Occipital lobe (tissue), 2 donors: ENCODE measurements around the gene WFDC2. TPM values are rescaled to one million over a fixed set of nuclear protein-coding genes. Genes with fewer than 3 reads are reported as not detected.
"Not testable (repeated sequence)": the region's sequence is repeated elsewhere in the genome, so short reads cannot be mapped to it uniquely, and the experiment has no call there.

Experiments used
- DNase-seq: peaks from one replicate; lab custom pipeline; 2025; lab: John Stamatoyannopoulos, UW
- total RNA-seq: library from RNA; depleted of rRNA; stranded (reverse); fragments of >200 nt; gene quantifications from one replicate; pipeline ENCODE4 v1.2.3, GENCODE V29; 2014

The WFDC2 gene
- total RNA-seq, 1 donor from 2014 or later: 3.4 TPM

DNA sequence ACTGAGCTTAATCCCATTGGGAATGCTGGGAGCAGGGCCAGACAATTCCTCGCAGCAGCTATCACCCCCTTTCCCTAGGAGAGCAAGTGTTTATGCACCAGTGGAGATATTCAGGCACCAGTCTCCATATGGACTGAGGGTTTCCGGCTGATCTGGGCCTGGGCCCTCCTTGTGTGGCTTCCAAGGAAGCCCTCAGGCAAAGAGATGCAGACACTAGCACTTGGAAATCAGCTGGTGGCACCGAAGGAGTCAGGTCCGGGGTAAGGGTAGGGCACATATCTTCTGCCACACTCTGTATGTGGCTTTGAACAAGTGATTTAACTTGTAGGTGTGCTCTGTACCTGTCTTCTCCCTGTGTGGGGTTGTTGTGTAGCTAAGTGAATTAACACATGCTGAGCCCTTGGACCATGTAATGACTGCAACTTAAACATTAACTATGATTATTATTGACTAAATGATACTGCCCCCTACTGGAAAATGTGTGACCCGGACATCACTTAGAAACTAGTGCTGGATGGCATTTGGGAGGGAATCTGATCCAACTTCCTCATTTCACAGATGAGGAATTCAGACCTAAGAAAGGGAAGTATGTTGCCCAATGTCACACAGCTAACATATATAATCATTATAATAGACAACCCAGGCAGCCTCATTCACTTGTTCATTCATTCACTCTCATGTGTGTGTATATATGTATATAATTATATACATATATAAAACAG lies 19.3 kb upstream of the WFDC2 start:
- no peak for DNase-seq

DNA sequence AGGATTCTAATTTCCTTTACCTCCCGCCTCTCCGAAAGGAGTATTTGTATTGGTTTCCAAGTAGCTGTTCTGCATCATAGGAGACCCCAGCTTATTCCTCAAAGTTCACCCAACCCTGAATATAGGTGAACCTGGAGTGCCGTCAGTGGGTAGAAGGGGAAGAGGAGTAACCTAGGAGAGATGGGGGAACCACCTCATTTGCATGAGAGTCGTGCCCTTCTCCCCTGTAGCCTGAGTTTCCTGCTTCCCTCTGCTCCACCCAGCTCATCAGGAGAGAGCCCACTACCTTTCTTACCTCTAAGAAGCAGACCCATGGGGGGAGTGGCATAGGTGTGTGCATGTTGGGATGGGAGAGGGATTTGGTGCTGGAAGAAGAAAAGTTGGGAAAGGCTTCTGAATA lies 17.3 kb upstream of the WFDC2 start:
- DNase-seq: no peak

GRCh38 chr20:45452772-45453691 lies 16.5 kb upstream of the WFDC2 start:
- no peak for DNase-seq

GRCh38 chr20:45456632-45457031 lies 12.9 kb upstream of the WFDC2 start:
- no peak for DNase-seq

- DNase-seq: no peak
Observed at GRCh38 chr20:45459606-45460005, 9.9 kb upstream of the WFDC2 start.

- DNase-seq: no peak
Observed at GRCh38 chr20:45461225-45461624, 8.3 kb upstream of the WFDC2 start.

- no peak for DNase-seq
Observed at GRCh38 chr20:45462711-45463509, 6.6 kb upstream of the WFDC2 start.

GRCh38 chr20:45463709-45464108 lies 5.8 kb upstream of the WFDC2 start:
- DNase-seq: no peak

GRCh38 chr20:45465491-45466266 lies 3.9 kb upstream of the WFDC2 start:
- no peak for DNase-seq

- no peak for DNase-seq
Observed at GRCh38 chr20:45467172-45467571, 2.4 kb upstream of the WFDC2 start.

DNA sequence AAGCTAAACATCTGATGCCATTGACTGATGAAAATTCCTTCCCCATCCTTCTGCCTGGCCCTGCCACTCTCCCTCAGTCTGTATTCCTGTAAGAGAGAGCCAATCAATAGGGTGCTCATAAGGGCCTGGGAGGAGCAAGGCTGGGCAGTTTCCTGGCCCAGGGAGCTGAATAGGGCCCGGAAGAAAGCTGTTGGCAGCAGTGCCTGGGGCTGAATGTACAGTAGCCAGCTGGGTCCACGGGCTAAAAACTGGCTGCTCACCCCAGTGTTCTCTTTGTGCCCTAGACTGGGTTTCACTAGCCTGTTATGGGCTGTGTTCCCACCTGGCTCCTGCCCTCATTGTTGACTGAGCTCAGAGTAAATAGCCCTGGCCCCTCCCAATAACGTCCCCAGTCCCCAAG lies 1.7 kb upstream of the WFDC2 start:
- DNase-seq: no peak

- no peak for DNase-seq
Observed at GRCh38 chr20:45470262-45470931, 844 bp downstream of the WFDC2 start.

GRCh38 chr20:45470937-45471336 lies 1.4 kb downstream of the WFDC2 start:
- DNase-seq: peak; percentile 19

- not testable (repeated sequence) for DNase-seq
Observed at GRCh38 chr20:45472286-45472685, 2.7 kb downstream of the WFDC2 start.

- not testable (repeated sequence) for DNase-seq
Observed at GRCh38 chr20:45477530-45478148, 8.1 kb downstream of the WFDC2 start.

- no peak for DNase-seq
Observed at GRCh38 chr20:45479822-45480221, 10.3 kb downstream of the WFDC2 start.

- DNase-seq: no peak
Observed at GRCh38 chr20:45484676-45485075, 15.1 kb downstream of the WFDC2 start.

DNA sequence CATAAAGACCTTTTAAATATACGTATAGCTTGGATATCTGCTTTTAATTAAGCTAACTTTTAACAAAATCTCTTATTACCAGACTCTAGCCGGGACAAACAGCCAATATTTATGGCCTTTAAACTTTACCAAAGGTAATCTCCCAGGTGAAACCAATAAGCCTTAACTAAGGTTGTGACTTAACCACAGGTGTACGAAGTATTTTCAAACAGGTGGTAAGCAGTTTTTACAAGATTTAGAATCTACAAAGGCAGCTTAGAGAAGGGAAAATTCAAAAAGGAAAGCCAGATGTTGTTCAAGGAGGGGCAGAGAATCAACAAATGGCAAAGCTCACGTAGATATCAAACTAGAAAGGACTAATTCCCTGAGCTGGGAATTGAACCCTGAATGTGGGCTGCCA lies 15.8 kb downstream of the WFDC2 start:
- DNase-seq: no peak

DNA sequence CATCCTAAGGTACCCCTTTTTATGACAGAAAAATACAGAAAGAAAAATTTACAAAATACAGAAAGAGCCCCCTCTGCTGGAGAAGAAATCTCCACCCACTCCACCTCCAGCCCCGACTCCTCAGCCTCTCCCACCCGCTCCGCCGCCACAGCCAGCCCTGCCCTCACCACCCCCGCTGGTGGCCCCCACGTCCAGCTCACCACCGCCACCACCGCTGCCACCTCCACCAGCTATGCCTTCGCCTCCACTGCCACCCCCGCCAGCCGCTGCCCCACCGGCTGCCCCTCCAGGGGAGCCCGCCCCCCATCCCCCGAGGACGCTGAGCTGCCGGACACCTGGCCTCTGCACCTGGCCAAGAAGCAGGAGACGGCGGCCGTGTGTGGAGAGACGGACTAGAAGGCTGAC lies 17.7 kb downstream of the WFDC2 start:
- no peak for DNase-seq

DNA sequence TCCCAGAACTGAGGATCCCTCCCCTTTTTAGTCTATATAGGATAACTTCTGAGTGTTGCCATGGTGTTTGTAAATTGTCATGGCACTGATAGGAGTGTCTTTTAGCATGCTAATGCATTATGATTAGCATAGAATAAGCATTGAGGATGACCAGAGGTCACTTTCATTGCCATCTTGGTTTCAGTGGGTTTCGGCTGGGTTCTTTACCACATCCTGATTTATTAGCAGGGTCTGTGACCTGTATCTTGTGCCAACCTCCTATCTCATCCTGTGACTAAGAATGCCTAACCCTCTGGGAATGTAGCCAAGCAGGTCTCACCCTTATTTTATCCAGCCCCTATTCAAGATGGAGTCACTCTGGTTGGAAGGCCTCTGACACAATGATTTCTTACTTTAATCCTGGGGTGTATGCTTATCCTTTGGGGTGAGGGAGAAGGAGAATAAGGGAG lies 19.6 kb downstream of the WFDC2 start:
- DNase-seq: no peak
